ENCODE measurements around the gene KCNQ4.

DNA sequence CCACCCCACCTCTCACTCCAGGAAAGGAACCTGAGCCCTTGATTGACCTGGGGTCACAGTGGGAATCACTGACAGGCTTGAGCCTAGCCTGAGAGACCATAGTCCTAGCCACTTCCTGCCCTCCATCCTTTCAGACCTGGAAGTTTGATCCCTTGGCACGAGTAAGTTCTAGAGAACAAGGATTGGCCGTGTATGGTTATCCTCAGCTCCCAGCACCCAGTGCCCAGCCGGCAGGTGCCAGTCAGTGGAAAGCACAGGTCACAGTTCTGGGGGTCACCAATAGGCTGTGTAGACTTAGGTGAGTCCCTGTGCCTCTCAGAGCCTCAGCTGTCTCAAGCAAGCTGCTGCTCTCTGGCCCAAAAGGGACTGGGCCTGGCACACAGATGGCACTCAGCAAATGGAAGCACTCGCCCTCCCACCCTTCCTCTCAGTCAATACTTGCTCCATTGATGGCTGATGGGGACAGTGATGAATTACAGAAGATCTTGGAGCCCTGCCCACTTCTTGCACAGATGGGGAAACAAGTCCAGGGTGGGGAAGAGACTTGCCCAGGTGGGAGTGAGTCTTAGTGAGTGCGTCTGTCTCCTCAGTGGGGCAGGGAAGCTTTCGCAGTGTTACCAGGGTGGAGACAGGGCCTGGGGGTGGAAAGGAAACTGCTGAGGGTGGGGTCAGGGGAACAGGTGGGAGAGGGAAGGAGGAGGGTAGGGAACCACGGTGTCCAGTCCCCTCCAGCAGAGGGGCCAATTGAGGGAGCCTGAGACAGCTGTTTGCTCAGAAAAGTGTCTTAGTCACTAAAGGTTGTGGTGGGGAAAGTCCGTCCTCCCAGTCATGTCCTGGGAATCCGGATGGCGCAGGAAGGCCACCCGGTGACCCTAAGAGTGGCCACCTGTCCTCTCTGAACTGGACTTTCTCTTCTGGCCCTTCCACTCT lies 2.6 kb upstream of the KCNQ4 start:
- TF ChIP-seq RARB (CRISPR knock-in tag; IDR thresholded peaks at IDR 0.05): no peak
- TF ChIP-seq, protein P1, sequence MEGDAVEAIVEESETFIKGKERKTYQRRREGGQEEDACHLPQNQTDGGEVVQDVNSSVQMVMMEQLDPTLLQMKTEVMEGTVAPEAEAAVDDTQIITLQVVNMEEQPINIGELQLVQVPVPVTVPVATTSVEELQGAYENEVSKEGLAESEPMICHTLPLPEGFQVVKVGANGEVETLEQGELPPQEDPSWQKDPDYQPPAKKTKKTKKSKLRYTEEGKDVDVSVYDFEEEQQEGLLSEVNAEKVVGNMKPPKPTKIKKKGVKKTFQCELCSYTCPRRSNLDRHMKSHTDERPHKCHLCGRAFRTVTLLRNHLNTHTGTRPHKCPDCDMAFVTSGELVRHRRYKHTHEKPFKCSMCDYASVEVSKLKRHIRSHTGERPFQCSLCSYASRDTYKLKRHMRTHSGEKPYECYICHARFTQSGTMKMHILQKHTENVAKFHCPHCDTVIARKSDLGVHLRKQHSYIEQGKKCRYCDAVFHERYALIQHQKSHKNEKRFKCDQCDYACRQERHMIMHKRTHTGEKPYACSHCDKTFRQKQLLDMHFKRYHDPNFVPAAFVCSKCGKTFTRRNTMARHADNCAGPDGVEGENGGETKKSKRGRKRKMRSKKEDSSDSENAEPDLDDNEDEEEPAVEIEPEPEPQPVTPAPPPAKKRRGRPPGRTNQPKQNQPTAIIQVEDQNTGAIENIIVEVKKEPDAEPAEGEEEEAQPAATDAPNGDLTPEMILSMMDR (IDR thresholded peaks at IDR 0.05): no peak
- no peak for TF ChIP-seq ZFP36 (IDR thresholded peaks at IDR 0.05; ENCODE audit: borderline replicate concordance, partially characterized antibody)
- TF ChIP-seq RAD21 (conservative IDR thresholded peaks at IDR 0.05 in 1 of 2, IDR thresholded peaks at IDR 0.05 in 1 of 2): no peak
- TF ChIP-seq, protein P2, sequence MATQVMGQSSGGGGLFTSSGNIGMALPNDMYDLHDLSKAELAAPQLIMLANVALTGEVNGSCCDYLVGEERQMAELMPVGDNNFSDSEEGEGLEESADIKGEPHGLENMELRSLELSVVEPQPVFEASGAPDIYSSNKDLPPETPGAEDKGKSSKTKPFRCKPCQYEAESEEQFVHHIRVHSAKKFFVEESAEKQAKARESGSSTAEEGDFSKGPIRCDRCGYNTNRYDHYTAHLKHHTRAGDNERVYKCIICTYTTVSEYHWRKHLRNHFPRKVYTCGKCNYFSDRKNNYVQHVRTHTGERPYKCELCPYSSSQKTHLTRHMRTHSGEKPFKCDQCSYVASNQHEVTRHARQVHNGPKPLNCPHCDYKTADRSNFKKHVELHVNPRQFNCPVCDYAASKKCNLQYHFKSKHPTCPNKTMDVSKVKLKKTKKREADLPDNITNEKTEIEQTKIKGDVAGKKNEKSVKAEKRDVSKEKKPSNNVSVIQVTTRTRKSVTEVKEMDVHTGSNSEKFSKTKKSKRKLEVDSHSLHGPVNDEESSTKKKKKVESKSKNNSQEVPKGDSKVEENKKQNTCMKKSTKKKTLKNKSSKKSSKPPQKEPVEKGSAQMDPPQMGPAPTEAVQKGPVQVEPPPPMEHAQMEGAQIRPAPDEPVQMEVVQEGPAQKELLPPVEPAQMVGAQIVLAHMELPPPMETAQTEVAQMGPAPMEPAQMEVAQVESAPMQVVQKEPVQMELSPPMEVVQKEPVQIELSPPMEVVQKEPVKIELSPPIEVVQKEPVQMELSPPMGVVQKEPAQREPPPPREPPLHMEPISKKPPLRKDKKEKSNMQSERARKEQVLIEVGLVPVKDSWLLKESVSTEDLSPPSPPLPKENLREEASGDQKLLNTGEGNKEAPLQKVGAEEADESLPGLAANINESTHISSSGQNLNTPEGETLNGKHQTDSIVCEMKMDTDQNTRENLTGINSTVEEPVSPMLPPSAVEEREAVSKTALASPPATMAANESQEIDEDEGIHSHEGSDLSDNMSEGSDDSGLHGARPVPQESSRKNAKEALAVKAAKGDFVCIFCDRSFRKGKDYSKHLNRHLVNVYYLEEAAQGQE (IDR thresholded peaks at IDR 0.05): no peak
- no peak for TF ChIP-seq MYC (IDR thresholded peaks at IDR 0.05; ENCODE audit: borderline replicate concordance, low read length)
- no peak for TF ChIP-seq EP300 (IDR thresholded peaks at IDR 0.05)
- no peak for TF ChIP-seq RNF2 (IDR thresholded peaks at IDR 0.05; ENCODE audit: borderline replicate concordance, low read depth)
